Body of pancreas (tissue), 4 donors: ENCODE measurements around the gene PDE6D. TPM values are rescaled to one million over a fixed set of nuclear protein-coding genes. Genes with fewer than 3 reads are reported as not detected.
"Not testable (repeated sequence)": the region's sequence is repeated elsewhere in the genome, so short reads cannot be mapped to it uniquely, and the experiment has no call there.

Source experiments
- ATAC-seq: fragments of 150-250 bp; one replicate; pipeline ENCODE4 v1.9.1; 2016
- DNase-seq, 4 donors: peaks; one replicate each; pipeline ENCODE4 v3.0.0-alpha.2; 2019
- H3K27ac ChIP-seq, 4 donors: fragments of 200-600 bp; sonication (generic); 1 replicate in 3 of 4; 2 replicates in 1 of 4; pipeline versions ENCODE4 v1.5.1 to v1.6.1; 2016 to 2019; ENCODE audit warnings: mild to moderate bottlenecking in 1 of 4, mixed read lengths in 1 of 4, moderate library complexity in 1 of 4
- H3K27me3 ChIP-seq, 2 donors: fragments of 200-600 bp; sonication (generic); one replicate each; pipeline ENCODE4 v1.6.0; 2016; ENCODE audit warnings: mild to moderate bottlenecking in 1 of 2
- H3K36me3 ChIP-seq, 2 donors: fragments of 200-600 bp; sonication (generic); replicated peaks in 1 of 2; 2 replicates each; pipeline ENCODE4 v1.5.1; 2016; ENCODE audit warnings: low read depth in 2 of 2; ENCODE audit not compliant: insufficient read depth in 1 of 2
- H3K4me1 ChIP-seq: fragments of 200-600 bp; sonication (generic); one replicate; pipeline ENCODE4 v1.6.0; 2016
- H3K4me3 ChIP-seq, 2 donors: fragments of 200-600 bp; sonication (generic); 1 replicate in 1 of 2; 2 replicates in 1 of 2; pipeline ENCODE4 v1.5.1; 2016 to 2019
- H3K9me3 ChIP-seq, 3 donors: fragments of 200-600 bp; sonication (generic); 1 replicate in 2 of 3; 2 replicates in 1 of 3; pipeline ENCODE4 v1.5.1; 2016
- POLR2A ChIP-seq, 3 donors: fragments of 450-650 bp; IDR thresholded peaks; one replicate each; pipeline ENCODE4 v1.6.1; 2016; ENCODE audit warnings: antibody characterized with exemption in 3 of 3, mild to moderate bottlenecking in 2 of 3
- WGBS, 2 donors: methylation state at CpG; one replicate each; pipeline ENCODE4 v1.1.5; 2017; 5-methylcytosine and 5-hydroxymethylcytosine counted together
- intact Hi-C: fragments of 100-400 bp; cut with DNase I; formaldehyde crosslinking; loops from one replicate; pipeline ENCODE4 v1.15.1; 2023
- total RNA-seq, 2 donors: library from RNA; depleted of rRNA; stranded (reverse); fragments of >200 nt; gene quantifications; one replicate each; pipeline ENCODE4 v1.1.0, GENCODE V29; 2016
- TF ChIP-seq, protein P1 (sequence below), 7 experiments: fragments of 450-650 bp in 4 of 7; fragments of 200-600 bp in 3 of 7; sonication (generic) in 3 of 7; IDR thresholded peaks; one replicate each; pipeline ENCODE4 v1.5.1; 2016 to 2019; ENCODE audit warnings: antibody characterized with exemption in 7 of 7

PDE6D gene
- total RNA-seq, 2 donors from 2014 or later: 2.6 to 15.0 TPM

DNA sequence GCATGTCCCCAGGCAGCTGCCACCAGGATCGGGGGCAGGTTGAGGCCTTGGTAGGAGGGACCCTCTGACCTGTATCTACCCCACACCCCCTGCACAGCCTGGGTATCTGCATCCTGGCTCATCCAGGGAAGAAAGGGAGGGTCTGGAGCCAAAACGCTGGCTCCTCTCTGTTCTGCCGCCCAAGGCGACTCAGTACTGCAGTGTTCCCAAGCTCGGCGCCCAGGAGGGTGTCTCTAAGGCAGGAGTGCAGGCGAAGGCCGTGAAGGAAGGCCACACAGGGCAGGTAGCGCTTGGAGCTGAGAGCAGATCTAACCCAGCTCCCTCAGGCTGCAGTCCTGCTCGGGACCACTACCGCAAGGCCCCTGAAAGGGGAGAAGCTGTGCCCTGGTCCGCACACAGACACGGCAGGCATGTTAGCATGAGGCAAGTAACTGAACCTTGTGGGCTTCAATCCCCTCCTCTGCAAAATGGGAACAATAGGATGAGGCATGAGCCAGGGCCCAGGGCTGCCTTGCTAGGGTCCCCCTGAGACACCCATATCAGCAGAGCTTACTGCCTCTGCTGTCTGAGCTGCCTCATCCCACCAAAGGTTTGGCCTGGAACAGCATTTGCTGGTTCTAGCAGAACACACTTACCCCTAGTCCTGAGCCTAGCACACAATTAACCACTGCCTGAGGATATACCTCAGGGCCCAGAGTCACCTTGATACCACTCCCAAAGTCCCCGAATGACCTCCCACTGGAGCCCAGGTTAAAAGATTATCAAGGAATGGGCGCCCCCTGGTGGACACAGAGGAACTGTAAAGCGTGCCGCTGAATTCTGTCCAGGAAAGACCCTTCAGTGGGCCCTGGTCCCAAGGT is 66.2 kb downstream of the PDE6D start:
- WGBS, 2 donors: 30 to 55% methylated on average over 6 to 17 of the region's 17 CpGs
- Histone ChIP-seq H3K4me1 (peaks cover 36% of the 10 kb centered on the region), H3K27ac (peak overlapping the region in 2 of 4 donors; percentile 64 to 69), H3K4me3 (no peak overlapping the region), H3K9me3 (no peaks in the 10 kb centered on the region), H3K36me3 (peaks cover 6 to 7% of the 10 kb centered on the region in 2 donors), H3K27me3 (no peaks in the 10 kb centered on the region)
- no peak for TF ChIP-seq POLR2A (IDR thresholded peaks at IDR 0.05)
- TF ChIP-seq, protein P1, sequence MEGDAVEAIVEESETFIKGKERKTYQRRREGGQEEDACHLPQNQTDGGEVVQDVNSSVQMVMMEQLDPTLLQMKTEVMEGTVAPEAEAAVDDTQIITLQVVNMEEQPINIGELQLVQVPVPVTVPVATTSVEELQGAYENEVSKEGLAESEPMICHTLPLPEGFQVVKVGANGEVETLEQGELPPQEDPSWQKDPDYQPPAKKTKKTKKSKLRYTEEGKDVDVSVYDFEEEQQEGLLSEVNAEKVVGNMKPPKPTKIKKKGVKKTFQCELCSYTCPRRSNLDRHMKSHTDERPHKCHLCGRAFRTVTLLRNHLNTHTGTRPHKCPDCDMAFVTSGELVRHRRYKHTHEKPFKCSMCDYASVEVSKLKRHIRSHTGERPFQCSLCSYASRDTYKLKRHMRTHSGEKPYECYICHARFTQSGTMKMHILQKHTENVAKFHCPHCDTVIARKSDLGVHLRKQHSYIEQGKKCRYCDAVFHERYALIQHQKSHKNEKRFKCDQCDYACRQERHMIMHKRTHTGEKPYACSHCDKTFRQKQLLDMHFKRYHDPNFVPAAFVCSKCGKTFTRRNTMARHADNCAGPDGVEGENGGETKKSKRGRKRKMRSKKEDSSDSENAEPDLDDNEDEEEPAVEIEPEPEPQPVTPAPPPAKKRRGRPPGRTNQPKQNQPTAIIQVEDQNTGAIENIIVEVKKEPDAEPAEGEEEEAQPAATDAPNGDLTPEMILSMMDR (IDR thresholded peaks at IDR 0.05): peak; percentile 68 to 85 (median 84)
- intact Hi-C loops: loop anchor here (5.0 kb wide), 1 partner anchor 38 kb away; no protein-coding TSS in a partner anchor
- peak; percentile 78 to 85 (median 80) for DNase-seq
- no peak for ATAC-seq

- peak in 2 of 3 donors; percentile 37 to 49 for TF ChIP-seq POLR2A (IDR thresholded peaks at IDR 0.05)
- TF ChIP-seq, protein P1 (IDR thresholded peaks at IDR 0.05): peak; percentile 74 to 96 (median 93)
- no peak overlapping the region for H3K4me3 ChIP-seq
- peaks cover 36% of the 10 kb centered on the region for H3K4me1 ChIP-seq
- H3K36me3 ChIP-seq: peaks cover 6 to 7% of the 10 kb centered on the region in 2 donors
- peak overlapping the region in 3 of 4 donors; percentile 56 to 69 (median 64) for H3K27ac ChIP-seq
- peak; percentile 91 to 95 (median 93) for DNase-seq
- no peaks in the 10 kb centered on the region for H3K27me3 ChIP-seq
- ATAC-seq: peak; percentile 54
- intact Hi-C loops: loop anchor here (5.0 kb wide), 1 partner anchor 37 kb away; no protein-coding TSS in a partner anchor
- WGBS, 2 donors: 19 to 20% methylated on average over 14 to 15 of the region's 15 CpGs
- no peaks in the 10 kb centered on the region for H3K9me3 ChIP-seq
Observed at GRCh38 chr2:231713730-231714638, 67.1 kb downstream of the PDE6D start.

DNA sequence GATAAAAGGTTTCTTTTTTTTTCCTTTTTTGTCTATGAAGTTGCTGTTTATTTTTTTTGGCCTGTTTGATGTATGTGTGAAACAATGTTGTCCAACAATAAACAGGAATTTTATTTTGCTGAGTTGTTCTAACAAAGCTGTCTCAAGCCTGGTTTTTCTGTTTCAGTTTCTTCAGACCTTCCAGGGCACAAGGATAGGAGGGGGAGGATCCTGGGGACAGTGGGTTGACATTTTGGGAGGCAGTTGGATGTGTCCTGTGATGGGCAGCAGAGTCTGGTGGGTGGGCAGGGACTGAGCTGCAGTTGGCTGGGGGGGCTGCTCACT is 67.7 kb downstream of the PDE6D start:
- intact Hi-C loops: loop anchor here (5.0 kb wide), 1 partner anchor 36 kb away; no protein-coding TSS in a partner anchor
- ATAC-seq, H3K9me3 ChIP-seq, H3K36me3 ChIP-seq, H3K4me3 ChIP-seq, H3K27me3 ChIP-seq: not testable (repeated sequence)
- DNase-seq: peak in 1 of 4 donors; percentile 39
- Histone ChIP-seq H3K27ac (peak overlapping the region in 3 of 4 donors; percentile 56 to 69 (median 64)), H3K4me1 (peaks cover 36% of the 10 kb centered on the region)

DNA sequence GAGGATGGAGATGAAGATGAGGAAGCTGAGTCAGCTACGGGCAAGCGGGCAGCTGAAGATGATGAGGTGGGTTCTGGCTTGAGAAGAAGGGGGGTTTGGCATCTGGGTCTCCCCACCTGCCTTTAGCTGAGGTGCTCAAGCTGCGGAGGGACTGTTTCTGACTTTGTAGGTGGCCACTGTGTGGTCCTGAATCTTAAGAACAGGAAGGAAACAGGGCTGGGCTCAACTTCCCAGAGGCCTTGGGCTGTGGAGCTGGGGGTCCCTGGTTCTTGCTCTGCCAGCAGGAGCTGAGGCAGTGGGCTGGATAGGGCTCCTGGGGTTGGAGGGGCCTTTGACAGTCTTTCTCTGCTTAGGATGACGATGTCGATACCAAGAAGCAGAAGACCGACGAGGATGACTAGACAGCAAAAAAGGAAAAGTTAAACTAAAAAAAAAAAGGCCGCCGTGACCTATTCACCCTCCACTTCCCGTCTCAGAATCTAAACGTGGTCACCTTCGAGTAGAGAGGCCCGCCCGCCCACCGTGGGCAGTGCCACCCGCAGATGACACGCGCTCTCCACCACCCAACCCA is 68.5 kb downstream of the PDE6D start:
- not testable (repeated sequence) for H3K4me3 ChIP-seq, ATAC-seq, H3K9me3 ChIP-seq, H3K27me3 ChIP-seq, H3K36me3 ChIP-seq, DNase-seq
- WGBS, 2 donors: 47 to 61% methylated on average over 18 of the region's 18 CpGs
- TF ChIP-seq POLR2A (IDR thresholded peaks at IDR 0.05): peak in 1 of 3 donors; percentile 6
- intact Hi-C loops: loop anchor here (5.0 kb wide), 1 partner anchor 35 kb away; no protein-coding TSS in a partner anchor
- peak overlapping the region in 3 of 4 donors; percentile 97 to 100 (median 98) for H3K27ac ChIP-seq
- H3K4me1 ChIP-seq: peaks cover 39% of the 10 kb centered on the region

- no peaks in the 10 kb centered on the region for H3K27me3 ChIP-seq
- H3K9me3 ChIP-seq: no peaks in the 10 kb centered on the region
- no peak for DNase-seq
- TF ChIP-seq, protein P1 (IDR thresholded peaks at IDR 0.05): no peak
- no peak for TF ChIP-seq POLR2A (IDR thresholded peaks at IDR 0.05)
- H3K4me1 ChIP-seq: peaks cover 42% of the 10 kb centered on the region
- peaks cover 6 to 7% of the 10 kb centered on the region in 2 donors for H3K36me3 ChIP-seq
- peak overlapping the region in 3 of 4 donors; percentile 97 to 100 (median 98) for H3K27ac ChIP-seq
- 22 to 28% methylated on average over 9 of the region's 9 CpGs for WGBS, 2 donors
- intact Hi-C loops: loop anchor here (5.0 kb wide), 1 partner anchor 35 kb away; no protein-coding TSS in a partner anchor
- no peak for ATAC-seq
- H3K4me3 ChIP-seq: peak overlapping the region; percentile 36 to 62
Observed at GRCh38 chr2:231711677-231712450, 69.2 kb downstream of the PDE6D start.
